Measurements from ENCODE around the gene FCRL5.
"Not testable (repeated sequence)": the region's sequence is repeated elsewhere in the genome, so short reads cannot be mapped to it uniquely, and the experiment has no call there.

The FCRL5 gene

DNA sequence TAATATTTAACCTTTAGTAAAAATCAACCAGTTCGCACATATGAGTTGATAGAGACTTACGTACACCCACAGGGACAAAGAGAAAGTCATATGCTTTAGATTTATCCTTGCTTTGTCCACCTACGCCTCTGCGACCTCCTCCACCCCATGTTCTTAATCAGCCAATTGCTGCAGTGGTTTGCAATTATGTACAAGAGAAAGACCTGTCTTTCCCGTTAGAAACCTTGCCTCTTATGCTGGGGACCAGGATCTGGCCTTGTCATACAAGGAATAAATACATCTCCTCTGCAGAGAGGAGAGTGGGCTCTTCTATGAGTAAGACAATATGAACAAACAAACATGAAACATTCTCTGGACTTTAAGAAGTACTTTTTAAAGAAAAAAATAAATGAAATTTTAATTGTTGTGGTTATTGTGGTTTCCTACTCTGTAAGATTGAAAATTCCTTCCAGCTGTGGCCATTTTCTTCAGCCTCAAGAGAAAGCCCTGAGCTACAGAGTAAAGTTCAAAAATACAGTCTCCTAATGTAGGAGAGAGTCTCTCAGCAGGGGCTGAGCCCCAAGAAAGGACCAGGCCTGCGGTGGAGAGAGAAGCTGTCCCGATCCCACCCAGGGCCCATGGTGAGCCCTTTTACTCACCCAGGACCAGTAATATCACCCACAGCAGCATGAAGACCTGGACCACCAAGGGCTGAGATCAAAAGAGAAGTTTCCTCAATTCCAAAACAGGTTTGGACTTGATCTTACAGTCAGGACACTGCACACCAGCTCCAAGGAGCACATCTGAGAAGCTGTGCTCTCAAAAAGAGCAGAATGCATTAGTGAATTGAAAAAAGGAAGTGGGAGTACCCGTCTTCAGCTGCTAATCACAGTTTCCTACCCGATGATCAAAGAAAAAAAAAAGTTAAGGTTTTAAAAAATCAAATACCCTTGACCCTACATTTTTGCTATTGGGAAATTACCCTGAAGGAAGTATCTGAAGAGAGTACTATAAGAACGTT, at the start of gene FCRL5:
FCRL5 (minus strand) TSS at position 822 of the 1,000 bp plus-strand sequence; CDS start at position 669, 153 bp downstream.
- no peak for DNase-seq (ENCODE audit: low read depth in 1 of 2, low spot score in 1 of 2)

DNA sequence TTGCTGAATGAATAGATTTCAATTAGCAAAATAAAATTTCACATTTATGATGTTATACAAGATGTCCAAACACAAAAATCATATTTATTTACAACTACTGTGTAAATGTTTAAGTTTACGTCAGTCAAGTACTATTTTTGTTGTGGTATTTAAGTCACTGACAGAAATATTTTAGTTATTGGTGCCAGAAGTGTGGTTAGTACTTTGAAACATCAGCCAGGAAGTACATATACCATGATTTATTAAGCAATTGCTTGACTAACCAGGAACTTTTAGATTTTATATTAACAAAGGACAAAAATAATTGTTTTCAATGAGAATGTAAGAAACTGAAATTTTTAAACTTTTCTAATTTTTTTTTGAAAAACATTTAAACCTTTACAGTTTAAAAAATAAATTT, 47.9 kb upstream of the FCRL5 start:
- DNase-seq (ENCODE audit: low read depth in 1 of 2, low spot score in 1 of 2): no peak

DNA sequence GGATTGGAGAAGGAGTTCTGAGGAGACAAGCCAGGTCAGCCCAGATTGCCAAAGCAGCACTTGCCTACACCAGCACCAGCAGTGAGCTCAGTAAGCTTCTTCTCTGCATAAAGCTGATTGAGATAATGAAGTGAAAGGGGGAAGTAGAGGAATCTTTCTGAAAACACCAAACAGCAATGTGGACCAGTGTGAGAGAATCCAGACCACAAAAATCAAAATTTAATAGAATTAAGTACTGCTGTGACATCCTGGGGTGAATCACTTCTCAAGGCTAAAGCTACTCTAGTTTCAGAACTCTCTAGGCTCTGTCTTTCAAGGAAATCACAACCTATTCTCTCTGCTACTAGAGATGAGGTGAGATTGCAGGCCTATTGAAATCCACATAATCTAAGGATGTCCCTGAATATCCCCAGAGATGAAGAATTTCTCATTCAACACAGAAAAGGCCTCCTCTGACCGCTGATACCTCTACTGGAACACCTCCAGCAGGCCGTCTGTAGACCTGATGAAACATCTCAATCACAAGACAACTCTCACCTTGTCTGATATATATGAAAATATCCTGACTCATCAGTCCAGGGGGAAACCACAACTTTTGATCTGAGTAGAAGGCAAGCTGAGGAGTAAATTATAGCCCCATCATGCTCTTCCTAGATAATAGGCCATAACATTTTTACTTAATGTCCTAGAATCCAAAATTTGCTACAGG, 45.8 kb upstream of the FCRL5 start, which contains the start of gene FCRL4:
FCRL4 (minus strand) TSS at position 127 of the 709 bp plus-strand sequence. CDS start 141 bp downstream, outside the sequence.
- DNase-seq (ENCODE audit: low read depth in 1 of 2, low spot score in 1 of 2): no peak

DNA sequence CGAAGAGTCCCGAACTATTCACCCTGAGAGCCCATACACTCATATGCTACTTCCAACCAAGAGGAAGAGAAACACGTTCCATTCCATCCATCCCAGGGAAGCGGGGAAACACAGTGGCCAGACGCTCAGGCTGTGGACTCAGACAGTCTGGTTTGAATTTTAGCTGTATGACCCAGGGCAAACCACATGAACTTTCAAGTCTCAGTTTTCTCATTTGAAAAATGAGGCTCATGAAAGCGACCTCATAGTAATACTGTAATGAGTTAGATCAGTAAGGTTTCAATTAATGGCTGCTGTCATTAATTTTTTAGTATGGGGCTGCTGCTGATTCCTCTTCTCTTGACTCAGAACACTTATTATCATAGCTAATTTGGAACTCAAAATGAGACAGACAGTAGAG, 44.1 kb upstream of the FCRL5 start:
- DNase-seq (ENCODE audit: low read depth in 1 of 2, low spot score in 1 of 2): no peak

DNA sequence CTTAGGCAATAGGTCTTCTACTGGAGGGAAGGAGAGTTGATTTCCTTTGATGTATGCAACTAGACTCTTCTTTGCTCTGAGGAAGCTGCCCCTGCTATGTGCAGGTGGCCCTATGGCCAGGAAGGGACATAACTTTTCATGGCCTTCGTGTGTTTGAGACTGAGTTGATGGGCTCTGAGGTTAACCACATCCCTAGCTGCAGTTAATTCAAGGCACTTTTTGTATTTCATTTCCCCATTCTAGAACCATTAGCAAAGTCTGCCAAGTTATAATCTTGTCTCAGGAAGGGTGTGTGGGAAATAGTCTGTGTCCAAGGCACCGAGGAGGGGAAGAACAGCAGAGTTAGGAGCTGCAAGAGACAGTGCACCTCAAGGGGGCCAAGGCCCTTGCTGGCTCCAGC, 43.0 kb upstream of the FCRL5 start:
- DNase-seq (ENCODE audit: low read depth in 1 of 2, low spot score in 1 of 2): no peak

DNA sequence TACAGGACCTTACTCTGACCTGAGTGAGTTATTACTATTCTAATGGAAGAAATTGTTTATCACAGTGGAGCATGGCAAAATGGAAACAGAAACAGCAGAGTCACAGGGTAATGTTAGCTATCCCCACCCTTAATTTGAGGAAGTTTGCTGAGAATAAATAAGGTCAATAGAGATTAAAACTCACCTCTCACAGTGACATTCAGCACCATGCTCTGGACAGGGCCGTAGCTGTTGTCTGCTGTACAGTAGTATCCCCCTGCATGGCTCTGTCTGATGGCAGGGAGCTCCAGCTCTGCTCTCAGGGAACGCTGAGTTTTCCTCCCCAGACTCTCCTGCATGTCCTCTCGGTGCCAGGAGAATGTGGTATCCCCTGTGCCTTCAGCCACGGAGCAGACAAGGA, 33.7 kb upstream of the FCRL5 start:
- no peak for DNase-seq (ENCODE audit: low read depth in 1 of 2, low spot score in 1 of 2)

DNA sequence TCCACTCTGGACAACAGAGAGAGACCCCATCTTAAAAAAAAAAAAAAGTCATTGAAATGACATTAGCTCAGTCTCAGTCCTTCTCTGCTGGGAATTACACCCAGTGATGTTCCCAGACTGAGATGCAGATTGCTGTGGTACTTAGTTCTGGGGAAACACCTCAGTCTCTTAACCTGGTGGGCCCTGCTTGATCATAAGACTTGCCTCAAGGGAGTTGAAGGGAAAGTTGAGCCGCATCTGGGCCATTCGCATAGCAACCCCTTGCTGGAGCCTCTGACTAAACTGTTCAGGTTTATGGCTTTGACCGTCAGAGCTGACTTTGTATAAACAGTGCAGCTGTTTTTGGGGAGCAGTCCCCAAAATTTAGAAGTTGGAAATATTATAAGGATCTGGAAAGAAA, 32.2 kb upstream of the FCRL5 start:
- DNase-seq (ENCODE audit: low read depth in 1 of 2, low spot score in 1 of 2): no peak

DNA sequence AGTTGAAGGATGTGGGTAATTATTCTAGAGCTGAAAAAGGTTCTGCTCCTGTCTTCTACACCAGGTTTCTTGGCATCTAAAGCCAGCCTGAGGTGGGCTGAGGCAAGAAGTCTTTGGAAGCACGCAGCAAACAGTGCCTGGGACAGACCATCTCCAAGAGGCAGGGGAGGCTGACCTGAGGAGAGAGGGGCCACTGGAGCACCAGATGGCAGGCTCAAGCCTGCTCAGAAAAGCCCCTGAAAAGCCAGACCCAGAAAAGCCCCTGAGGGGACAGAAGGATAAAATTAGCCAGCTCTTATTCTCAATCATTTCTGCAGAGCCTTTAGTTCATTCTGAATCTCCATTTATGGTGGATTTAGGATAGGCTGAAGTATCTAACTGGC, 28.5 kb upstream of the FCRL5 start:
- DNase-seq (ENCODE audit: low read depth in 1 of 2, low spot score in 1 of 2): no peak

DNA sequence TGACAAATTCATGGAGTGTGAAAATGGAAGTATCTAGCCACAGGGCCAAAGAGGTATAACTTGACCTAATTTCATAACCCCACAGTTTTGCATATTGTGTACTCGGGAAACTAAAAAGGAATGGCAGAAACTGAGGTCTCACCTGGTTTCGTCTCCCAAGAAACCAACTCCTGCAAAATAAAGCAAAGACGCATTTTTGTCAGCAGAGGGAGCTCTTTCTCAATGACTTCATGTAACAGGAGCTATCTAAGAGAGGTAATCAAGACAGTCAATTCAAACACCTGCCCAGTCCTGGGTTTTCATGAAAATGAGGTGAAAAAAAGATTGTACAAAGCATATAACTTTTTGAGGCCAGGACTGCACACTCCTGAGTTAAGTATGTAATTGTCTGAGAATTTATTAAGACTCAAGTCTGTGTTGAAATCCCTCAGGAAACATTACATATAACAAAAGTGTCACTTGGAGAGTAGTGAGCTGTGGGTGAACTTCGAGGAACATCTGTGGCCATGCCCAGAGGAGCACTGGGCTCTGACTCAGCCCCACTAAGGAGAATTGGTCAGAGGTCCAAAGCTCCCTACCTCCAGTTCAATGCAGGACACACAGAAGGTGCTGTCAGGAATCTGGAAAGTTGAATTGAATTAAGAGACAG, 28.0 kb upstream of the FCRL5 start:
- DNase-seq (ENCODE audit: low read depth in 1 of 2, low spot score in 1 of 2): no peak

DNA sequence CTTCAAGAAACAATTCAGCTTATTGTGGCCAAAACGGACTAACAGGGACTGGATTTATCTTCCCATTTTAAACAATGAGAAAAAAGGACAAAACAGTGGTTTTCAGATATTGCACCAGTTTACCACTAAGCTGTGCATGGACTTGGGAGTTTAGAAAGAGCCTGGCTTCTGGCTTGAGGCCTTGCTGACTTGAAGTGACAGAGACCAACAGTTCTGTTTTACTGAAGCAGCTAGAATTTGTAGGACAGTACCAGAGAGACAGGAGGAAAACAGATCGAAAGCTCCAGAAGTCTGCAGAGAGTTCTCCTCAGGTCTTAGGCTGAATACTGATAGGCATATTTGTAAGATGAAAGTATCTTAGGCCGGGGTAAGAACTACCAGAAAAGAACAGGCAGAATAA, 25.1 kb upstream of the FCRL5 start:
- DNase-seq (ENCODE audit: low read depth in 1 of 2, low spot score in 1 of 2): no peak

DNA sequence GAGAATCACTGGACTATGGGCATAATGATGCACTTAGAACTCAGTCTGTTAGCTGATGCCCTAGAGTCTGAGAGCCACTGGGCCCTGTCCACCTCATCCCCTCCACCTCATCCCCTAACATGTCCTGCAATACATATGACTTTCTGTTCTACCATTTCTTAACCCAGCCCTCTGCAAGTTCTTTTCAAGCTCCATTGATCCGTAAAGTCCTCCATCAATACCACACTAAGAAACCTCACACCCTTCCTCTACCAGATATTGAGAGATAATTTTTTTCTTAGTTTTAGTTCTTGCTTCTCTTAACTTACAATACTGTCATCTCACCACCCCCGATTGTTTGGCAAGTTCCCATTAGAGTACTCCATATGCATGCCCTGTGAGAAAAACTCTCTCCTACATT, 23.4 kb upstream of the FCRL5 start:
- DNase-seq (ENCODE audit: low read depth in 1 of 2, low spot score in 1 of 2): no peak

DNA sequence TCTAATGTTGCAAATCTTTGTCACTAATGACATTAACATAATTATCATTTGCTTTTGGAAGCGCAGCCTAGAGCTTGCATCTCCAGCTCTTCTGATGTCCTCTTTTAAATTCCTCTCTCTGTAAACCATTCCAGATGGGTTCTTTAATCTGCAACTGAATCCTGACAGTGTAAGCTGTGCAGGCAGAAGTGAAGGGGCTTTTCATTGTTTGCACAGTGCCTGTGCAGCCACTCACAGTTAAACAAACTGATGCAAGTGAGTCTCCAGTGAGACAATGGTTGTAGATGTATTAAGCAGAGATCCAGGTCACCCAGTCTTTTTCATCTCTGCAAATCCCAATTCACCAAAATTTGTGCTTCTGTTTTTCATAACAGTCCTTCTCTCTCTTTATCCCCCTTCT, 22.5 kb upstream of the FCRL5 start:
- no peak for DNase-seq (ENCODE audit: low read depth in 1 of 2, low spot score in 1 of 2)

DNA sequence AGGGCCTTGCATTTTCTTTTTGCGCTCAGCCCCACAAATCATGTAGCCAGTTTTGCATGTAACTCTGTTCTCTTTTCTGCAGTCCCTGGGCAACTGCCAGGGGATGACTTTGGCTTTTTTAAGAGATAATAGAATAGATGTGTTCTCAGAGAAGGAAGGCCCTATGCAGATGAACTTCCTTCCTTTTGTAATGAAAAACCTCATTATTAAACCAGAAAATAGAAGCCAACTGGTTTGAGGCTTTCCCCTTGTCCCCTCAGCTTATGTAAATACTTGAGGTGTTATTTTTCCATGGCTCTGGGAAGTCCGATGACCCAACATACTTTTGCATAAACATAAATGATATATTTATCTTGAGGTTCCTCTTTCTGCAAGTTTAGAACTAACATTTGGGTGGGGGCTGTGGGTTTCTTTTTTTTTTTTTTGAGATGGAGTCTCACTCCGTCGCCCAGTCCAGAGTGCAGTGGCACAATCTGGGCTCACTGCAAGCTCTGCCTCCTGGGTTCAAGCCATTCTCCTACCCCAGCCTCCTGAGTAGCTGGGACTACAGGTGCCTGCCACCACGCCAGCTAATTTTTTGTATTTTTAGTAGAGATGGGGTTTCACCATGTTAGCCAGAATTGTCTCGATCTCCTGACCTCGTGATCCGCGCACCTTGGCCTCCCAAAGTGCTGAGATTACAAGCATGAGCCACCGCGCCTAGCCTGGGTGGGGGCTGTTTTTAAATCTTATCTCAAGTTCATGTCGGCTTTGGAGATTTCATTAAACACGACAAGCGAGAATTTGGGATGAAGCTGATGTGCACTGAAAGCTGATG, 14.4 kb upstream of the FCRL5 start:
- DNase-seq (ENCODE audit: low read depth in 1 of 2, low spot score in 1 of 2): no peak

DNA sequence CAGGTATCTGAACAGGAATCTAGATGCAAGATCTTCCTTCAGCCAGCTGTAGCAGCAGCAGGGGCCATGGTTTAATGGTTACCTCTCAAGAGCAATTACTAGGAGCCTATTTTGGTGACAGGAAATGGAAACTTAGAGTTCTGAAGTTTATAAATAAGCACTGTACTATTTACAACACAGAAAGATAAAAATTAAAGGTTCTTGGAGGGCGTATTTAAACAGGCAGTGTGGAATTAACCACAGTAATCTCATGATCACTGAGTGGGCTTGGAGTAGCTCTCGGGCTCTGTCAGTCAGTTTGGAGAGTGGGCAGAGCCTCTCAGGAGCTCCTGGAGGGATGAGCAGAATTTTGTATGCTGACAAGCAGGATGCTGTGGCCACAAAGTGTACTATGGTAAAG, 10.2 kb upstream of the FCRL5 start:
- DNase-seq (ENCODE audit: low read depth in 1 of 2, low spot score in 1 of 2): no peak

DNA sequence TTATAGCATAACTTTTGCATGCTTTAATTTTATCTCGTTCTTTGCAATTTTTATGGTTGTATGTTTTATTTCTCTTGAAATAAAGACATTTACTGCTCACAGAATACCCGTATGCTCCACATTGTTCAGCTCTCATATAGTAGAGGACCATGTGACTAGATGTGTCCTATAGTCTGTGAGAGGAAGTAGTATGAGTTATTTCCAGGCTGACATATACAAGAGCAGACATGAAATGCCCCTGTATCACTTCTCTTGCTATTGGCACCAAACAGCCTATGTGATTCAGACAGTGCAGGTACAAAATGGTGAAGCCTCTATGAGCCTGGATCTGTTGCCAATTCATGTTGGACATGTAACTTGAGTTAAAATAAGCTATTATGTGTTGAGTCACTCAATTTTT, 5.8 kb upstream of the FCRL5 start:
- no peak for DNase-seq (ENCODE audit: low read depth in 1 of 2, low spot score in 1 of 2)

DNA sequence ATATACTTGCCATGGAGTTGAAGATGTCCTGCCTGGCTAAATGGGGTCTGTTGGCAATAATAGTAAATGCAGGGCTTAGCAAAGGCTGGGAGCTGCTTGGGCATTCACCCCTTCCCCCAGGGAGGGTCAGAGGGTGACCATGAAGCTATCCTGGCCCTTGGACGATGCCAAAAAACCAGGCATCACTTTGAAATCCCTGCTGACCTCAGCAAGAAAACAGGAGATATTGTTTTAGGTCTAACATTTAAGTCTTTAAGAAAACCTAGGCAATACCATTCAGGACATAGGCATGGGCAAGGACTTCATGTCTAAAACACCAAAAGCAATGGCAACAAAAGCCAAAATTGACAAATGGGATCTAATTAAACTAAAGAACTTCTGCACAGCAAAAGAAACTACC, 4.2 kb downstream of the FCRL5 start:
- not testable (repeated sequence) for DNase-seq (ENCODE audit: low read depth in 1 of 2, low spot score in 1 of 2)

DNA sequence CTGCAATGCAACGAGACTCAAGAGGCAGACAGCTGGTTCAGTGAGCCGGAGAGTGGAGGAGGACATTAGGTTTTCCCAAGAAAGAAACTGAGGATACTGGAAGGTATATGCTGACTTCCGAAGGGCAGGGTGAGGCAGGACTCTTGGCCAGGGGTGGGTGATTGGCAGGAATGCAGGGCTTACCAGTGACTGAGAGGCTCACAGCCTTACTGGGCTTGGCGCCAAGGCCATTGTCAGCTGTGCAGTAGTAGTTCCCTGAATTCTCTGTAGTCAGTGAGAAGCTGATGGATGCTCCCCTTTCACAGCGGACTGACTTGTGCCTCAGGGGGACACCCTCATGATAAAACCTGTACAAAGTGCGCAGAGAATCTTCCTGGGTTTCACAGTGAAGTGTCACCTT, 9.6 kb downstream of the FCRL5 start:
- DNase-seq (ENCODE audit: low read depth in 1 of 2, low spot score in 1 of 2): no peak

DNA sequence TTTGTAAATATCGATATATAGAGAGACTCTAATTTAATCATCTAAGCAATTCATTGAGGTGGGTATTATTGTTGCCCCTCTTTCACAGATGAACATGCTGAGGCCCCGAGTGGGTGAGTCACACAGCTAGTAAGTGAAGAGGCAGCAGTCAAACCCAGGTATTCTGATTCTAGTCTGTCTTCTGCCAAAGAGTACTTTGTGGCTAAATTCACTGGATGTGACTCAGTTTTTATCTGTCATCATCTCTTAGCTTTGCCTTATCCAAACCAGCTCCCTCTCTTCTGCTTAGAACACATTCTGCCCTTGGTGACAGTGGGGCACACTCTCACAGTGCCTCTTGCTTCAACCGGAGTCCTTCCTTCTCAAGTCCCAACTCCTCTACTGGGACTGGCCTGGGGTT, 11.5 kb downstream of the FCRL5 start:
- DNase-seq (ENCODE audit: low read depth in 1 of 2, low spot score in 1 of 2): no peak

DNA sequence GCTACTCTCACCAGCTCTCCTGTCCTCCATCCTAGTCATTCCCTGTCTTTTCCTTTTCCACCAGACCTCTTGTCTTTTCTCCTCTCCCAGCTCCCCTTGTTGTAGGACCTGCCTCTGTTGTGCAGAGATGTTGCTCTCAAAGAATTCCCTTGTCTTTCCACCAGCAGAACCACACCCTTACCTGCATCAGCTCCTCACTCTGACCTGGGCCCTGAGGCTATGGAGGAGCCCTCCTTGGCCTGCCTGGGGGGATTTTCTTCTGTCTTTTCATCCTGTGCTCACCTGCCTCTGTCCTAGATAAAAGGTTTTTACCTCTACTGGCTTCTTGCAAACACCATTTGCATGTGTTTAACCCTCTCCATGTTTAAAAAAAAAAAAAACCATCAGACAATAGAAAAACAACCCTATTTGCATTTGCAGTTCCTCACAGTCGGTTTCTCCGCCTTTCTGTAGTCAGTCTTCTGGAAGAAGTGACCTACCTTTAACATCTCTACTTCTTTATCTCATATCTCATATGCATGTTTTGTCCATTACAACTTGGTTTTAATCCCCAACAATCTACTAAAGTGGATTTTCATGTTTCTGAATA, 12.1 kb downstream of the FCRL5 start:
- no peak for DNase-seq (ENCODE audit: low read depth in 1 of 2, low spot score in 1 of 2)

DNA sequence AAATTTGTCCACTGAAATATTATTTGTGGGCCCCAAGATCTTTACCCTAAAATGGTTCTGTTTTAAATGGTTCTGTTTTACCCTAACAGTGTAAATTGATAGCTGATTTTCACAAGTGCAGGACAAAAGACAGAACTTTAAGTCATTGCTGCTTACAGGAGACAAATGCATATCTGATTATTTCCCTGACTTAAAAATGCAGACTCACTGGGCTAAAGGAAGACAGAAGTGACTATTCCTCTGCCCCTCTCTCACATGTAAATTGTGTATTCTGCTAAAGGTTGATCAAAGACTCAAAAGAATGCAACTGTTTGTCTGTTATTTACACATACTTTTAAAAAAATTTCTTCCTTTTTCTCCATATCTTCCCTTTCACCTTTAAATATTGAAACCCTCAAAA, 12.7 kb downstream of the FCRL5 start:
- DNase-seq (ENCODE audit: low read depth in 1 of 2, low spot score in 1 of 2): no peak

DNA sequence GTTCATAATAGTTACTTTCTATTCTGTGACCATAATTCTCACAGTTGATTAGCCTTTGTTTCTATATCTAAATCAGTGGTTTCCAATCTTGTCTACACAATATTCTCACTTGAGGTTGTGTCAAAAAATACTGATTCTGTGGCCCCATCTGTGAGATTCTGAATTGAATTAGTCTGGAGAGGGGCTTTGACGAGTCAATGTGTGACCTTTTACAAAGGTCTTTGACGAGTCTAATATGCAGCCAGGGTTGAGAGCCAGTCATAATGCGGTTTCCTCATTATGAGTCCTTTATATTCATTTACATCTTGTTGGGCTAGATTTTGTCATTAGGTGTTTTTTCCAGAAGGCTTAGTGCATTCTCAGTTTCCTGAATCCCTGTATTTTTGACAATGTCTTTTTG, 19.7 kb downstream of the FCRL5 start:
- no peak for DNase-seq (ENCODE audit: low read depth in 1 of 2, low spot score in 1 of 2)

All from stimulated activated CD4-positive, alpha-beta T cell treated with anti-CD3 and anti-CD28 coated beads, Interleukin-15, amount 100 ng/mL, for 1 hour (primary cell).